Measurements from ENCODE around the gene CD86.

- no peak for TF ChIP-seq POLR2A (IDR thresholded peaks at IDR 0.05; ENCODE audit: low read depth, low read length)
- TF ChIP-seq TAF1 (IDR thresholded peaks at IDR 0.05; ENCODE audit: borderline replicate concordance, low read depth, low read length): no peak
- no peak for TF ChIP-seq POLR2AphosphoS5 (IDR thresholded peaks at IDR 0.05; ENCODE audit: low read depth, low read length)
Observed at GRCh38 chr3:122033023-122033422, 22.1 kb upstream of the CD86 start.
